PC-3 (cell line): ENCODE results near the gene KMT2E. TPM values are rescaled to one million over a fixed set of nuclear protein-coding genes. Genes with fewer than 3 reads are reported as not detected.
A peak's percentile ranks its signal among the peaks of the same experiment; 100 is the strongest.

Source experiments
- ATAC-seq: fragments of 200-7000 bp; cut with Tn5 transposase; 2 replicates; pipeline ENCODE4 v1.9.1; 2020; ENCODE audit warnings: mild to moderate bottlenecking, moderate library complexity
- BruUV-seq: library from RNA; stranded (reverse); fragments of 400-500 nt; replicated peaks from 2 replicates; lab custom pipeline; 2021; lab: Mats Ljungman, UMichigan
- CTCF ChIA-PET: fragments of 300-600 bp; sonication (Branson Sonifier 250); formaldehyde crosslinking; loops from one replicate; lab custom pipeline; 2022; ENCODE audit warnings: antibody characterized with exemption; lab: Charles Lee
- POLR2A ChIA-PET: fragments of 300-600 bp; sonication (Branson Sonifier 250); formaldehyde crosslinking; loops from one replicate; lab custom pipeline; 2022; ENCODE audit warnings: antibody characterized with exemption; ENCODE audit not compliant: unreplicated experiment; lab: Charles Lee
- DNase-seq: peaks from one replicate; pipeline ENCODE4 v3.0.0-alpha.2; 2015
- H2AFZ ChIP-seq: fragments of 300-600 bp; sonication (generic); 2 replicates; pipeline ENCODE4 v1.6.0; 2016; ENCODE audit warnings: antibody characterized with exemption, low read length
- H3F3A ChIP-seq: fragments of 300-600 bp; sonication (generic); one replicate; pipeline ENCODE4 v1.6.0; 2017; ENCODE audit warnings: antibody characterized with exemption, low read length, control low read depth, mild to moderate bottlenecking; ENCODE audit not compliant: unreplicated experiment
- H3K27ac ChIP-seq: fragments of 300-600 bp; sonication (generic); 2 replicates; pipeline ENCODE4 v1.5.1; 2016; ENCODE audit warnings: mild to moderate bottlenecking, low read length
- H3K27me3 ChIP-seq: fragments of 300-600 bp; sonication (generic); 2 replicates; pipeline ENCODE4 v1.6.1; 2016; ENCODE audit warnings: low read length, mixed read lengths
- H3K36me3 ChIP-seq: fragments of 300-600 bp; sonication (generic); 2 replicates; pipeline ENCODE4 v1.6.1; 2016; ENCODE audit warnings: low read depth, mixed run types, low read length, mixed read lengths
- H3K4me1 ChIP-seq: fragments of 300-600 bp; sonication (generic); 2 replicates; pipeline ENCODE4 v1.5.1; 2016; ENCODE audit warnings: low read length; ENCODE audit not compliant: insufficient read depth
- H3K4me2 ChIP-seq: fragments of 300-600 bp; sonication (generic); 2 replicates; pipeline ENCODE4 v1.6.0; 2016; ENCODE audit warnings: low read length
- H3K4me3 ChIP-seq: fragments of 300-600 bp; sonication (generic); 2 replicates; pipeline ENCODE4 v1.5.1; 2016; ENCODE audit warnings: mild to moderate bottlenecking, low read length, mixed read lengths
- H3K79me2 ChIP-seq: fragments of 300-600 bp; sonication (generic); 2 replicates; pipeline ENCODE4 v1.6.1; 2017; ENCODE audit warnings: low read length, mixed read lengths
- H3K9ac ChIP-seq: fragments of 300-600 bp; sonication (generic); 2 replicates; pipeline ENCODE4 v1.6.0; 2016; ENCODE audit warnings: mild to moderate bottlenecking, low read length
- H3K9me2 ChIP-seq: fragments of 300-600 bp; sonication (generic); replicated peaks from 2 replicates; pipeline ENCODE4 v1.6.1; 2016; ENCODE audit warnings: mixed run types, low read length, mixed read lengths
- H3K9me3 ChIP-seq: fragments of 300-600 bp; sonication (generic); 2 replicates; pipeline ENCODE4 v1.6.1; 2016; ENCODE audit warnings: low read length, mixed read lengths
- H4K20me1 ChIP-seq: fragments of 300-600 bp; sonication (generic); 2 replicates; pipeline ENCODE4 v1.6.1; 2016; ENCODE audit warnings: low read length, mixed read lengths
- CTCF ChIP-seq: fragments of 300-600 bp; sonication (generic); conservative IDR thresholded peaks from 2 replicates; pipeline ENCODE4 v1.5.1; 2017; ENCODE audit warnings: antibody characterized with exemption, low read depth, mild to moderate bottlenecking, low read length
- EZH2 ChIP-seq: fragments of 300-600 bp; sonication (generic); IDR thresholded peaks from one replicate; pipeline ENCODE4 v1.6.1; 2017; ENCODE audit warnings: antibody characterized with exemption, mild to moderate bottlenecking, low read length; ENCODE audit not compliant: unreplicated experiment
- EZH2phosphoT487 ChIP-seq: fragments of 300-600 bp; sonication (generic); IDR thresholded peaks from 2 replicates; pipeline ENCODE4 v1.6.1; 2018; ENCODE audit warnings: mild to moderate bottlenecking, antibody characterized with exemption, low read length, borderline replicate concordance
- intact Hi-C: fragments of 100-400 bp; cut with micrococcal nuclease; formaldehyde crosslinking; loops from 2 replicates; pipeline ENCODE4 v1.9.0; 2023
- total RNA-seq: library from RNA; depleted of rRNA; stranded (reverse); fragments of >200 nt; gene quantifications from 2 replicates; pipeline ENCODE4 v1.2.3, GENCODE V29; 2014

Gene KMT2E
- total RNA-seq, 1 experiment from 2014 or later = 21.8 TPM

DNA sequence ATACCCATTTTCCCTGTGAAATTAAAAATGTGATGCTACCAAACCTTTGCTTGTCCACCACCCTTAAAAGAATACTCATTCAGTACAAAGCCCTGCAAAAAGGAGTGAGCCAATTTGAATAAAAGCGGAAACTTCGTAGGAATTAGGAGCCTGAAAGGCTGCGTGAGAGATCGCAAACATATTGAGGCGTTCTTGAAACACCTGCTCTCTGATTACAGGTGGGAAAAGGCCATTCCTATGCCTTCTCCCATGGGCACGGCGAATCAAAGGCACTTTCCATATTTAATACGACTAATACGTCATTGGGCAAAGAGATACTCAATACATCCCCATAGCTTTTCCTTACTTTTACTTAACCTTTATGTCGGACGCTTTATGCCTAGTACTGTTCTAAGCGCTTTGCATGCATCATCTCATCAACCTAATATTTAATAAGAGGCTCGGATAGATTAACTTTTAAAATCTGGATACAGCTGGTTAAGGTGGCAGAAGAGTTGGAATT, 30.9 kb upstream of the KMT2E start:
- H2AFZ ChIP-seq = peak overlapping the region; percentile 83
- no peaks in the 10 kb centered on the region for H3K9me3 ChIP-seq
- H3K4me1 ChIP-seq = peaks cover 61% of the 10 kb centered on the region
- H4K20me1 ChIP-seq = no peaks in the 10 kb centered on the region
- TF ChIP-seq CTCF (no peak), EZH2 (no peak)
- peaks cover 26% of the 10 kb centered on the region for H3K79me2 ChIP-seq
- peak overlapping the region; percentile 99 for H3K9ac ChIP-seq
- DNase-seq (no peak), ATAC-seq (no peak)
- no peaks in the 10 kb centered on the region for H3K36me3 ChIP-seq
- peak overlapping the region; percentile 93 for H3K27ac ChIP-seq
- H3K9me2 ChIP-seq = no peaks in the 10 kb centered on the region
- no peaks in the 10 kb centered on the region for H3K27me3 ChIP-seq
- ChIA-PET POLR2A (interaction anchor here (0.7 to 1.1 kb wide), 3 partner anchors 33 to 58 kb away, joined by 4 to 9 read pairs (median 4); no protein-coding TSS in a partner anchor), CTCF (interaction anchor here (1.4 kb wide), 1 partner anchor 27 kb away, joined by 4 read pairs; no protein-coding TSS in a partner anchor)
- TSS peak; percentile 66 for BruUV-seq
- peak overlapping the region; percentile 81 for H3K4me3 ChIP-seq
- H3F3A ChIP-seq = peaks cover 12% of the 10 kb centered on the region
- intact Hi-C loops = loop anchor here (5.0 to 10.0 kb wide), 2 partner anchors 112 to 354 kb away; no protein-coding TSS in a partner anchor
- H3K4me2 ChIP-seq = peak overlapping the region; percentile 94

- peak overlapping the region; percentile 83 for H2AFZ ChIP-seq
- no peaks in the 10 kb centered on the region; the same call in 1 of the 2 replicates for H3K36me3 ChIP-seq
- ATAC-seq = peak; percentile 94
- H3K27ac ChIP-seq = peak overlapping the region; percentile 93
- DNase-seq = peak; percentile 84
- TF ChIP-seq CTCF = peak; percentile 41
- TF ChIP-seq EZH2phosphoT487 = no peak
- no peak for TF ChIP-seq EZH2
- H3K79me2 ChIP-seq = peaks cover 26% of the 10 kb centered on the region
- peaks cover 12% of the 10 kb centered on the region for H3F3A ChIP-seq
- no peaks in the 10 kb centered on the region for H3K9me2 ChIP-seq
- ChIA-PET CTCF (interaction anchor here (0.6 to 1.4 kb wide), 2 partner anchors 27 to 39 kb away, joined by 3 to 4 read pairs; no protein-coding TSS in a partner anchor), POLR2A (interaction anchor here (0.5 to 1.1 kb wide), 6 partner anchors 27 to 1588 kb away, joined by 3 to 9 read pairs (median 4); no protein-coding TSS in a partner anchor)
- intact Hi-C loops = loop anchor here (2.0 to 10.0 kb wide), 4 partner anchors 19 to 353 kb away; no protein-coding TSS in a partner anchor
- H3K4me3 ChIP-seq = peak overlapping the region; percentile 81
- no peaks in the 10 kb centered on the region for H3K27me3 ChIP-seq
- BruUV-seq = TSS peak; percentile 91
- H4K20me1 ChIP-seq = no peaks in the 10 kb centered on the region; the same call in 1 of the 2 replicates
- peaks cover 63% of the 10 kb centered on the region for H3K4me1 ChIP-seq
- peak overlapping the region; percentile 94 for H3K4me2 ChIP-seq
- H3K9me3 ChIP-seq = no peaks in the 10 kb centered on the region
- H3K9ac ChIP-seq = peak overlapping the region; percentile 99
Measured at GRCh38 chr7:104983578-104984539, 30.1 kb upstream of the KMT2E start.
